HCT116 (cell line): Measurements from ENCODE around the gene RAB4A.

Experiments
- CTCF ChIP-seq, 3 experiments: fragments of 200-600 bp in 1 of 3; sonication (generic) in 1 of 3; IDR thresholded peaks in 2 of 3; conservative IDR thresholded peaks in 1 of 3; 2 replicates each; pipeline ENCODE4 v1.5.1; 2012 to 2017; ENCODE audit warnings: low read depth in 2 of 3, low read length in 2 of 3, antibody characterized with exemption in 1 of 3, borderline replicate concordance in 1 of 3, control low read depth in 1 of 3, mild to moderate bottlenecking in 1 of 3, mixed read lengths in 1 of 3, mixed run types in 1 of 3, moderate library complexity in 1 of 3; ENCODE audit not compliant: insufficient read depth in 1 of 3
- EZH2 ChIP-seq: fragments of 200-600 bp; sonication (generic); IDR thresholded peaks from 2 replicates; pipeline ENCODE4 v1.6.1; 2017; ENCODE audit warnings: antibody characterized with exemption, mixed run types
- EZH2phosphoT487 ChIP-seq: fragments of 200-600 bp; IDR thresholded peaks from 2 replicates; pipeline ENCODE4 v1.6.1; 2018; ENCODE audit warnings: antibody characterized with exemption, borderline replicate concordance
- FOSL1 ChIP-seq: IDR thresholded peaks from 2 replicates; pipeline ENCODE4 v1.6.1; 2012; ENCODE audit warnings: low read depth
- POLR2A ChIP-seq: IDR thresholded peaks from 2 replicates; pipeline ENCODE4 v1.7.0; 2011; ENCODE audit warnings: borderline replicate concordance; ENCODE audit not compliant: insufficient read depth, insufficient read length; ENCODE audit errors: extremely low read depth
- RAD21 ChIP-seq: IDR thresholded peaks from 2 replicates; pipeline ENCODE4 v1.6.1; 2012; ENCODE audit warnings: low read depth, mild to moderate bottlenecking
- SP1 ChIP-seq: IDR thresholded peaks from 2 replicates; pipeline ENCODE4 v1.6.1; 2012; ENCODE audit warnings: low read depth
- ZNF274 ChIP-seq: fragments of 200-500 bp; sonication (Bioruptor generic); IDR thresholded peaks from 2 replicates; pipeline ENCODE4 v1.6.1; 2014; ENCODE audit warnings: mild to moderate bottlenecking, low read depth, low read length, inconsistent platforms

GRCh38 chr1:229237320-229237719 lies 33.6 kb upstream of the RAB4A start:
- TF ChIP-seq SP1 (no peak), FOSL1 (no peak), CTCF (IDR thresholded peaks at IDR 0.05 in 2 of 3, conservative IDR thresholded peaks at IDR 0.05 in 1 of 3; ENCODE audit: borderline replicate concordance in 1 of 3, insufficient read depth in 1 of 3, low read depth in 2 of 3, low read length in 2 of 3) (no peak), EZH2 (no peak), POLR2A (no peak), EZH2phosphoT487 (no peak), ZNF274 (no peak), RAD21 (no peak)
